ENCODE data around the gene GSN.
"Not testable (repeated sequence)": the region's sequence is repeated elsewhere in the genome, so short reads cannot be mapped to it uniquely, and the experiment has no call there.

Gene GSN

GRCh38 chr9:121283856-121284732 lies 16.1 kb downstream of the GSN start:
- H3K36me3 ChIP-seq (ENCODE audit: insufficient read depth, low read length): no peaks in the 10 kb centered on the region
- H3K9ac ChIP-seq (ENCODE audit: low read depth, low read length): no peak overlapping the region
- peaks cover 34% of the 10 kb centered on the region for H3K4me1 ChIP-seq (ENCODE audit: insufficient read depth, low read length)
- no peaks in the 10 kb centered on the region for H3K9me3 ChIP-seq (ENCODE audit: control insufficient read depth, insufficient read depth, low read length)

GRCh38 chr9:121284733-121285451 lies 16.9 kb downstream of the GSN start:
- no peaks in the 10 kb centered on the region for H3K9me3 ChIP-seq (ENCODE audit: control insufficient read depth, insufficient read depth, low read length)
- peaks cover 38% of the 10 kb centered on the region for H3K4me1 ChIP-seq (ENCODE audit: insufficient read depth, low read length)
- H3K36me3 ChIP-seq (ENCODE audit: insufficient read depth, low read length): no peaks in the 10 kb centered on the region
- no peak overlapping the region for H3K9ac ChIP-seq (ENCODE audit: low read depth, low read length)

- Histone ChIP-seq H3K9ac (ENCODE audit: low read depth, low read length) (no peak overlapping the region), H3K36me3 (ENCODE audit: insufficient read depth, low read length) (no peaks in the 10 kb centered on the region), H3K4me1 (ENCODE audit: insufficient read depth, low read length) (peaks cover 37% of the 10 kb centered on the region), H3K9me3 (ENCODE audit: control insufficient read depth, insufficient read depth, low read length) (no peaks in the 10 kb centered on the region)
Measured at GRCh38 chr9:121285835-121286687, 18.1 kb downstream of the GSN start.

- Histone ChIP-seq H3K9me3 (ENCODE audit: control insufficient read depth, insufficient read depth, low read length) (no peaks in the 10 kb centered on the region), H3K36me3 (ENCODE audit: insufficient read depth, low read length) (no peaks in the 10 kb centered on the region), H3K4me1 (ENCODE audit: insufficient read depth, low read length) (peaks cover 31% of the 10 kb centered on the region; the same call in 1 of the 2 replicates), H3K9ac (ENCODE audit: low read depth, low read length) (no peak overlapping the region)
Measured at GRCh38 chr9:121286688-121286972, 18.7 kb downstream of the GSN start.

GRCh38 chr9:121286973-121287741 lies 19.2 kb downstream of the GSN start:
- no peak overlapping the region; the same call in 1 of the 2 replicates for H3K9ac ChIP-seq (ENCODE audit: low read depth, low read length)
- H3K36me3 ChIP-seq (ENCODE audit: insufficient read depth, low read length): no peaks in the 10 kb centered on the region
- no peaks in the 10 kb centered on the region for H3K9me3 ChIP-seq (ENCODE audit: control insufficient read depth, insufficient read depth, low read length)
- peaks cover 26% of the 10 kb centered on the region; the same call in 1 of the 2 replicates for H3K4me1 ChIP-seq (ENCODE audit: insufficient read depth, low read length)

- Histone ChIP-seq H3K9ac (ENCODE audit: low read depth, low read length) (no peak overlapping the region), H3K9me3 (ENCODE audit: control insufficient read depth, insufficient read depth, low read length) (no peaks in the 10 kb centered on the region), H3K4me1 (ENCODE audit: insufficient read depth, low read length) (peaks cover 25% of the 10 kb centered on the region; the same call in 1 of the 2 replicates), H3K36me3 (ENCODE audit: insufficient read depth, low read length) (no peaks in the 10 kb centered on the region)
Measured at GRCh38 chr9:121288673-121289025, 20.7 kb downstream of the GSN start.

GRCh38 chr9:121289026-121289771 lies 21.2 kb downstream of the GSN start:
- Histone ChIP-seq H3K36me3 (ENCODE audit: insufficient read depth, low read length) (no peaks in the 10 kb centered on the region), H3K9ac (ENCODE audit: low read depth, low read length) (peak overlapping the region; percentile 1; the same call in 1 of the 2 replicates), H3K4me1 (ENCODE audit: insufficient read depth, low read length) (peaks cover 25% of the 10 kb centered on the region; the same call in 1 of the 2 replicates), H3K9me3 (ENCODE audit: control insufficient read depth, insufficient read depth, low read length) (no peaks in the 10 kb centered on the region)

- no peak overlapping the region; the same call in 1 of the 2 replicates for H3K9ac ChIP-seq (ENCODE audit: low read depth, low read length)
- H3K4me1 ChIP-seq (ENCODE audit: insufficient read depth, low read length): peaks cover 25% of the 10 kb centered on the region; the same call in 1 of the 2 replicates
- no peaks in the 10 kb centered on the region for H3K36me3 ChIP-seq (ENCODE audit: insufficient read depth, low read length)
- no peaks in the 10 kb centered on the region for H3K9me3 ChIP-seq (ENCODE audit: control insufficient read depth, insufficient read depth, low read length)
Measured at GRCh38 chr9:121289772-121290370, 21.9 kb downstream of the GSN start.

- not testable (repeated sequence) for H3K9me3 ChIP-seq (ENCODE audit: control insufficient read depth, insufficient read depth, low read length); H3K9ac ChIP-seq (ENCODE audit: low read depth, low read length); H3K36me3 ChIP-seq (ENCODE audit: insufficient read depth, low read length)
- peaks cover 19% of the 10 kb centered on the region; the same call in 1 of the 2 replicates for H3K4me1 ChIP-seq (ENCODE audit: insufficient read depth, low read length)
Measured at GRCh38 chr9:121291536-121291935, 23.6 kb downstream of the GSN start.

- H3K9ac ChIP-seq (ENCODE audit: low read depth, low read length): no peak overlapping the region
- peaks cover 19% of the 10 kb centered on the region; the same call in 1 of the 2 replicates for H3K4me1 ChIP-seq (ENCODE audit: insufficient read depth, low read length)
- no peaks in the 10 kb centered on the region for H3K9me3 ChIP-seq (ENCODE audit: control insufficient read depth, insufficient read depth, low read length)
- no peaks in the 10 kb centered on the region for H3K36me3 ChIP-seq (ENCODE audit: insufficient read depth, low read length)
Measured at GRCh38 chr9:121292051-121292450, 24.1 kb downstream of the GSN start.

GRCh38 chr9:121292801-121293241 lies 24.9 kb downstream of the GSN start:
- Histone ChIP-seq H3K4me1 (ENCODE audit: insufficient read depth, low read length) (peaks cover 16% of the 10 kb centered on the region; the same call in 1 of the 2 replicates), H3K9me3 (ENCODE audit: control insufficient read depth, insufficient read depth, low read length) (no peaks in the 10 kb centered on the region), H3K36me3 (ENCODE audit: insufficient read depth, low read length) (no peaks in the 10 kb centered on the region), H3K9ac (ENCODE audit: low read depth, low read length) (no peak overlapping the region)

GRCh38 chr9:121294151-121294743 lies 26.3 kb downstream of the GSN start:
- no peak overlapping the region for H3K9ac ChIP-seq (ENCODE audit: low read depth, low read length)
- H3K9me3 ChIP-seq (ENCODE audit: control insufficient read depth, insufficient read depth, low read length): no peaks in the 10 kb centered on the region
- peaks cover 16% of the 10 kb centered on the region for H3K4me1 ChIP-seq (ENCODE audit: insufficient read depth, low read length)
- no peaks in the 10 kb centered on the region for H3K36me3 ChIP-seq (ENCODE audit: insufficient read depth, low read length)
